ENCODE results near the gene GPR39.

- TF ChIP-seq CTCF (conservative IDR thresholded peaks at IDR 0.05) (no peak), ZFX (IDR thresholded peaks at IDR 0.05) (no peak)
These were observed 26.5 kb upstream of the GPR39 start for GRCh38 chr2:132390076-132390475.

All from C4-2B (cell line).